T-helper 1 cell treated with Interleukin-12 subunit alpha and Interleukin-12 subunit beta and Interleukin-4 antibody, amounts not matched to agents 30 μg/mL and 1 μg/mL, for 36 hours (primary cell): Measurements from ENCODE around the gene KANSL1.
"Not testable (repeated sequence)": the region's sequence is repeated elsewhere in the genome, so short reads cannot be mapped to it uniquely, and the experiment has no call there.

ENCODE experiments used
- H3K27ac Mint-ChIP-seq: one replicate; pipeline ENCODE4 v1.8.0; 2021; ENCODE audit warnings: mild to moderate bottlenecking, mixed read lengths
- H3K27me3 Mint-ChIP-seq: one replicate; pipeline ENCODE4 v1.8.0; 2021; ENCODE audit warnings: low read depth, mixed read lengths
- H3K36me3 Mint-ChIP-seq: one replicate; pipeline ENCODE4 v1.8.0; 2021; ENCODE audit warnings: low read depth, mixed read lengths
- H3K4me1 Mint-ChIP-seq: one replicate; pipeline ENCODE4 v1.8.0; 2021; ENCODE audit warnings: low read depth, mixed read lengths
- H3K4me3 Mint-ChIP-seq: one replicate; pipeline ENCODE4 v1.8.0; 2021; ENCODE audit warnings: mild to moderate bottlenecking, moderate library complexity, mixed read lengths
- H3K9me3 Mint-ChIP-seq: one replicate; pipeline ENCODE4 v1.8.0; 2021; ENCODE audit warnings: mixed read lengths

The KANSL1 gene

GRCh38 chr17:46009681-46010596, 183.3 kb downstream of the KANSL1 start:
- no peak overlapping the region for H3K4me3 Mint-ChIP-seq
- no peaks in the 10 kb centered on the region for H3K9me3 Mint-ChIP-seq
- no peaks in the 10 kb centered on the region for H3K36me3 Mint-ChIP-seq
- H3K27ac Mint-ChIP-seq = no peak overlapping the region
- no peaks in the 10 kb centered on the region for H3K27me3 Mint-ChIP-seq
- H3K4me1 Mint-ChIP-seq = no peaks in the 10 kb centered on the region

GRCh38 chr17:46008591-46008990, 184.6 kb downstream of the KANSL1 start:
- Mint-ChIP-seq H3K4me3 (no peak overlapping the region), H3K4me1 (no peaks in the 10 kb centered on the region), H3K27me3 (no peaks in the 10 kb centered on the region), H3K27ac (no peak overlapping the region), H3K9me3 (no peaks in the 10 kb centered on the region), H3K36me3 (no peaks in the 10 kb centered on the region)

GRCh38 chr17:46007461-46007965, 185.7 kb downstream of the KANSL1 start:
- Mint-ChIP-seq H3K27ac (no peak overlapping the region), H3K36me3 (no peaks in the 10 kb centered on the region), H3K27me3 (no peaks in the 10 kb centered on the region), H3K4me3 (no peak overlapping the region), H3K4me1 (peaks cover 2% of the 10 kb centered on the region), H3K9me3 (no peaks in the 10 kb centered on the region)

GRCh38 chr17:46006082-46006481, 187.1 kb downstream of the KANSL1 start:
- H3K27me3 Mint-ChIP-seq, H3K9me3 Mint-ChIP-seq, H3K27ac Mint-ChIP-seq, H3K4me3 Mint-ChIP-seq, H3K4me1 Mint-ChIP-seq, H3K36me3 Mint-ChIP-seq: not testable (repeated sequence)

GRCh38 chr17:46003907-46004748, 189.1 kb downstream of the KANSL1 start:
- no peak overlapping the region for H3K4me3 Mint-ChIP-seq
- H3K27ac Mint-ChIP-seq = no peak overlapping the region
- H3K36me3 Mint-ChIP-seq = no peaks in the 10 kb centered on the region
- H3K27me3 Mint-ChIP-seq = peaks cover 3% of the 10 kb centered on the region
- no peaks in the 10 kb centered on the region for H3K9me3 Mint-ChIP-seq
- H3K4me1 Mint-ChIP-seq = peaks cover 2% of the 10 kb centered on the region

GRCh38 chr17:46002973-46003316, 190.3 kb downstream of the KANSL1 start:
- Mint-ChIP-seq H3K4me1 (peaks cover 2% of the 10 kb centered on the region), H3K4me3 (no peak overlapping the region), H3K27ac (no peak overlapping the region), H3K9me3 (no peaks in the 10 kb centered on the region), H3K36me3 (no peaks in the 10 kb centered on the region), H3K27me3 (peaks cover 3% of the 10 kb centered on the region)

- H3K4me3 Mint-ChIP-seq = no peak overlapping the region
- H3K4me1 Mint-ChIP-seq = peaks cover 2% of the 10 kb centered on the region
- peaks cover 3% of the 10 kb centered on the region for H3K27me3 Mint-ChIP-seq
- H3K36me3 Mint-ChIP-seq = no peaks in the 10 kb centered on the region
- no peak overlapping the region for H3K27ac Mint-ChIP-seq
- H3K9me3 Mint-ChIP-seq = no peaks in the 10 kb centered on the region
Measured at GRCh38 chr17:46002311-46002972, 190.8 kb downstream of the KANSL1 start.

- Mint-ChIP-seq H3K27ac (no peak overlapping the region), H3K4me1 (peaks cover 2% of the 10 kb centered on the region), H3K9me3 (no peaks in the 10 kb centered on the region), H3K4me3 (no peak overlapping the region), H3K36me3 (no peaks in the 10 kb centered on the region), H3K27me3 (peaks cover 3% of the 10 kb centered on the region)
Measured at GRCh38 chr17:46001390-46002310, 191.6 kb downstream of the KANSL1 start.

GRCh38 chr17:46000757-46001156, 192.5 kb downstream of the KANSL1 start:
- Mint-ChIP-seq H3K9me3 (no peaks in the 10 kb centered on the region), H3K27ac (no peak overlapping the region), H3K4me3 (no peak overlapping the region), H3K4me1 (peaks cover 2% of the 10 kb centered on the region), H3K27me3 (peaks cover 3% of the 10 kb centered on the region), H3K36me3 (no peaks in the 10 kb centered on the region)

GRCh38 chr17:46000292-46000691, 192.9 kb downstream of the KANSL1 start:
- no peaks in the 10 kb centered on the region for H3K36me3 Mint-ChIP-seq
- peaks cover 3% of the 10 kb centered on the region for H3K27me3 Mint-ChIP-seq
- H3K4me1 Mint-ChIP-seq = peaks cover 2% of the 10 kb centered on the region
- H3K4me3 Mint-ChIP-seq = no peak overlapping the region
- no peaks in the 10 kb centered on the region for H3K9me3 Mint-ChIP-seq
- no peak overlapping the region for H3K27ac Mint-ChIP-seq

- Mint-ChIP-seq H3K27ac (no peak overlapping the region), H3K4me3 (no peak overlapping the region), H3K27me3 (peaks cover 3% of the 10 kb centered on the region), H3K4me1 (peaks cover 2% of the 10 kb centered on the region), H3K36me3 (no peaks in the 10 kb centered on the region), H3K9me3 (no peaks in the 10 kb centered on the region)
Measured at GRCh38 chr17:45999900-46000290, 193.3 kb downstream of the KANSL1 start.

- Mint-ChIP-seq H3K27ac (no peak within 1 kb of the TSS), H3K4me1 (peaks cover 2% of the 10 kb centered on the region), H3K36me3 (no peaks in the 10 kb centered on the region), H3K4me3 (no peak within 1 kb of the TSS), H3K27me3 (peaks cover 3% of the 10 kb centered on the region), H3K9me3 (no peaks in the 10 kb centered on the region)
Measured at GRCh38 chr17:45998987-45999899, 194.0 kb downstream of the KANSL1 start, which contains the start of gene STH. STH (plus strand) TSS chr17:45999250; CDS start chr17:45999280, 30 bp downstream.

- no peaks in the 10 kb centered on the region for H3K36me3 Mint-ChIP-seq
- no peak overlapping the region for H3K27ac Mint-ChIP-seq
- no peak overlapping the region for H3K4me3 Mint-ChIP-seq
- no peaks in the 10 kb centered on the region for H3K9me3 Mint-ChIP-seq
- H3K4me1 Mint-ChIP-seq = peaks cover under 1% of the 10 kb centered on the region
- peaks cover 3% of the 10 kb centered on the region for H3K27me3 Mint-ChIP-seq
Measured at GRCh38 chr17:45997624-45998023, 195.6 kb downstream of the KANSL1 start.
